H1 (cell line): ENCODE results near the gene CAPN2. TPM values are rescaled to one million over a fixed set of nuclear protein-coding genes. Genes with fewer than 3 reads are reported as not detected.

Experiments
- CTCF ChIA-PET: fragments of 300-600 bp; sonication (Branson Sonifier 250); formaldehyde crosslinking; loops from one replicate; lab custom pipeline; 2021; ENCODE audit not compliant: partially characterized antibody; lab: Charles Lee
- POLR2A ChIA-PET: fragments of 300-600 bp; sonication (Branson Sonifier 250); formaldehyde crosslinking; loops from one replicate; lab custom pipeline; 2021; ENCODE audit warnings: inconsistent platforms; ENCODE audit not compliant: partially characterized antibody; lab: Charles Lee
- DNase-seq, 2 experiments: peaks; one replicate each; pipeline versions ENCODE4 v3.0.0 to v3.0.0-alpha.2; 2010 to 2022; ENCODE audit warnings: low spot score in 2 of 2, low read depth in 1 of 2, mixed read lengths in 1 of 2
- FAIRE-seq: peaks from 2 replicates; lab custom pipeline; 2011; peaks lifted over from hg19 to GRCh38; lab: Jason Lieb, UNC
- H2AFZ ChIP-seq: 2 replicates; pipeline ENCODE4 v1.8.1; 2012; ENCODE audit warnings: low read length, inconsistent platforms
- H2AK5ac ChIP-seq: 2 replicates; pipeline ENCODE4 v1.6.1; 2013; ENCODE audit warnings: low read depth, low read length
- H2BK120ac ChIP-seq: replicated peaks from 2 replicates; pipeline ENCODE3; 2013; ENCODE audit warnings: low read depth, low read length, inconsistent platforms
- H2BK12ac ChIP-seq: 2 replicates; pipeline ENCODE4 v1.6.1; 2013; ENCODE audit warnings: low read depth, low read length
- H2BK15ac ChIP-seq: 2 replicates; pipeline ENCODE4 v1.6.1; 2013; ENCODE audit warnings: low read length
- H2BK20ac ChIP-seq: 2 replicates; pipeline ENCODE4 v1.6.1; 2013; ENCODE audit warnings: low read length
- H2BK5ac ChIP-seq: 2 replicates; pipeline ENCODE4 v1.6.1; 2013; ENCODE audit warnings: low read depth, low read length
- H3K14ac ChIP-seq: 2 replicates; pipeline ENCODE4 v1.6.1; 2013; ENCODE audit warnings: inconsistent platforms; ENCODE audit not compliant: insufficient read length
- H3K18ac ChIP-seq: 2 replicates; pipeline ENCODE4 v1.6.1; 2013; ENCODE audit warnings: low read length; ENCODE audit errors: extremely low read depth
- H3K23ac ChIP-seq: 2 replicates; pipeline ENCODE4 v1.6.1; 2013; ENCODE audit warnings: inconsistent platforms; ENCODE audit not compliant: insufficient read length
- H3K23me2 ChIP-seq: 2 replicates; pipeline ENCODE4 v1.6.1; 2013; ENCODE audit warnings: low read depth, low read length
- H3K27ac ChIP-seq: 2 replicates; pipeline ENCODE4 v1.6.1; 2011; ENCODE audit warnings: low read depth, low read length, inconsistent platforms
- H3K27me3 ChIP-seq, 4 experiments: replicated peaks in 1 of 4; 1 replicate in 1 of 4; 2 replicates in 3 of 4; pipeline versions ENCODE4 v1.6.1 to v1.8.1; 2011 to 2013; ENCODE audit warnings: low read length in 3 of 4, mild to moderate bottlenecking in 3 of 4, inconsistent platforms in 2 of 4, mixed read lengths in 2 of 4, moderate library complexity in 1 of 4; ENCODE audit not compliant: control insufficient read depth in 3 of 4, insufficient read depth in 3 of 4; ENCODE audit errors: extremely low read depth in 1 of 4
- H3K36me3 ChIP-seq, 4 experiments: 2 replicates each; pipeline versions ENCODE4 v1.6.1 to v1.8.1; 2011 to 2013; ENCODE audit warnings: mild to moderate bottlenecking in 4 of 4, low read length in 3 of 4, moderate library complexity in 2 of 4, control low read depth in 1 of 4, inconsistent platforms in 1 of 4; ENCODE audit not compliant: insufficient read depth in 4 of 4, control insufficient read depth in 2 of 4
- H3K4ac ChIP-seq: replicated peaks from 2 replicates; pipeline ENCODE3; 2013; ENCODE audit warnings: low read length, low read depth, mixed read lengths, inconsistent platforms; ENCODE audit not compliant: insufficient read length
- H3K4me1 ChIP-seq, 4 experiments: replicated peaks in 1 of 4; 1 replicate in 1 of 4; 2 replicates in 3 of 4; pipeline versions ENCODE4 v1.6.1 to v1.8.1; 2011 to 2013; ENCODE audit warnings: low read length in 3 of 4, inconsistent platforms in 2 of 4, mixed read lengths in 1 of 4; ENCODE audit not compliant: insufficient read depth in 4 of 4, control insufficient read depth in 3 of 4
- H3K4me2 ChIP-seq, 2 experiments: 2 replicates each; pipeline versions ENCODE4 v1.6.1 to v1.8.1; 2011 to 2013; ENCODE audit warnings: low read depth in 2 of 2, low read length in 2 of 2, control low read depth in 1 of 2, inconsistent platforms in 1 of 2, mild to moderate bottlenecking in 1 of 2; ENCODE audit not compliant: insufficient read depth in 1 of 2
- H3K4me3 ChIP-seq, 4 experiments: fragments of 200-600, 300-600 bp in 1 of 4; sonication (generic), shearing (Covaris generic), sonication (Bioruptor Twin) in 1 of 4; 2 replicates each; pipeline versions ENCODE4 v1.5.1 to v1.8.1; 2011 to 2016; ENCODE audit warnings: low read length in 4 of 4, low read depth in 3 of 4, control low read depth in 2 of 4, inconsistent platforms in 2 of 4, mild to moderate bottlenecking in 2 of 4, mixed read lengths in 1 of 4, moderate library complexity in 1 of 4; ENCODE audit not compliant: insufficient read depth in 2 of 4; ENCODE audit errors: extremely low read depth in 1 of 4
- H3K56ac ChIP-seq: replicated peaks from 2 replicates; pipeline ENCODE3; 2013; ENCODE audit warnings: low read depth, mild to moderate bottlenecking, mixed read lengths, low read length, inconsistent platforms; ENCODE audit not compliant: insufficient read length
- H3K79me1 ChIP-seq: 2 replicates; pipeline ENCODE4 v1.6.1; 2013; ENCODE audit warnings: low read depth, low read length, control low read depth
- H3K79me2 ChIP-seq, 2 experiments: 2 replicates each; pipeline versions ENCODE4 v1.6.1 to v1.8.1; 2012 to 2013; ENCODE audit warnings: low read length in 2 of 2, mild to moderate bottlenecking in 2 of 2, inconsistent platforms in 1 of 2; ENCODE audit not compliant: insufficient read depth in 2 of 2, control insufficient read depth in 1 of 2
- H3K9ac ChIP-seq, 4 experiments: replicated peaks in 1 of 4; 1 replicate in 1 of 4; 2 replicates in 3 of 4; pipeline versions ENCODE4 v1.6.1 to v1.8.1; 2011 to 2013; ENCODE audit warnings: low read depth in 3 of 4, low read length in 3 of 4, control low read depth in 2 of 4, mild to moderate bottlenecking in 2 of 4, moderate library complexity in 2 of 4, inconsistent platforms in 1 of 4; ENCODE audit errors: extremely low read depth in 1 of 4
- H3K9me3 ChIP-seq, 2 experiments: 2 replicates each; pipeline versions ENCODE4 v1.6.1 to v1.8.1; 2012 to 2013; ENCODE audit warnings: mild to moderate bottlenecking in 2 of 2, moderate library complexity in 2 of 2, control low read depth in 1 of 2, inconsistent platforms in 1 of 2, low read depth in 1 of 2, low read length in 1 of 2, mixed read lengths in 1 of 2; ENCODE audit not compliant: insufficient read depth in 2 of 2
- H4K20me1 ChIP-seq, 2 experiments: replicated peaks in 1 of 2; 2 replicates each; pipeline versions ENCODE3 to v1.8.1; 2011 to 2013; ENCODE audit warnings: inconsistent platforms in 2 of 2, low read length in 2 of 2, mild to moderate bottlenecking in 1 of 2; ENCODE audit not compliant: insufficient read depth in 2 of 2, control insufficient read depth in 1 of 2
- H4K5ac ChIP-seq: 2 replicates; pipeline ENCODE4 v1.6.1; 2013; ENCODE audit warnings: low read length, low read depth, mixed read lengths, inconsistent platforms; ENCODE audit not compliant: insufficient read length
- H4K8ac ChIP-seq: 2 replicates; pipeline ENCODE4 v1.8.0; 2013; ENCODE audit warnings: mild to moderate bottlenecking, moderate library complexity, low read length, inconsistent platforms; ENCODE audit not compliant: insufficient read depth; ENCODE audit errors: extremely low read depth
- H4K91ac ChIP-seq: replicated peaks from 2 replicates; pipeline ENCODE3; 2013; ENCODE audit warnings: low read length, mixed read lengths, inconsistent platforms; ENCODE audit not compliant: insufficient read length
- NANOG ChIP-seq: IDR thresholded peaks from 2 replicates; pipeline ENCODE4 v1.6.1; 2011; ENCODE audit warnings: low read length, low read depth, mild to moderate bottlenecking, inconsistent platforms; ENCODE audit not compliant: insufficient read depth, poor library complexity, severe bottlenecking
- WGBS, 2 experiments: shearing (Covaris generic) in 1 of 2; methylation state at CpG; one replicate each; pipeline versions ENCODE4 v1.1.6 to v1.1.7; 2013 to 2015; ENCODE audit warnings: low lambda C conversion rate in 2 of 2, mixed read lengths in 2 of 2, inconsistent platforms in 1 of 2, low coverage in 1 of 2, missing lambda C conversion rate in 1 of 2; ENCODE audit not compliant: insufficient replicate concordance in 2 of 2, insufficient coverage in 1 of 2, insufficient read length in 1 of 2; ENCODE audit errors: extremely low coverage in 1 of 2, missing lambda C conversion rate in 1 of 2; 5-methylcytosine and 5-hydroxymethylcytosine counted together
- polyA plus RNA-seq, 7 experiments: library from polyadenylated mRNA; depleted of rRNA in 3 of 7; stranded (reverse) in 5 of 7; unstranded in 2 of 7; fragments of >200 nt in 5 of 7; fragments of 200-250 nt in 2 of 7; gene quantifications; 1 replicate in 5 of 7; 2 replicates in 1 of 7; 4 replicates in 1 of 7; pipeline versions ENCODE4 v1.2.1 to v1.2.3, GENCODE V29; 2011 to 2013; ENCODE audit warnings: missing spikeins in 2 of 7, mixed read lengths in 2 of 7
- total RNA-seq: library from RNA; stranded (reverse); fragmentation: NEBNext Ultra II Directional; extraction: Animal tissue kit (Norgen Biotek cat#: 25700); gene quantifications from 2 replicates; pipeline ENCODE4 v1.2.1, GENCODE V29; 2021

CAPN2 gene
- total and polyA plus RNA-seq, 2 of the 8 experiments (the other 6 are each of a cell fraction or from before 2014, with no cell fraction given): 9.2 to 10.3 TPM

GRCh38 chr1:223775711-223776074, 63.4 kb downstream of the CAPN2 start:
- H3K27ac ChIP-seq: no peak overlapping the region
- H3K4me1 ChIP-seq: peaks cover 0 to 5% (median 2%) of the 10 kb centered on the region in 4 experiments; a peak in 2 of 7 replicates
- no peak overlapping the region for H2BK20ac ChIP-seq
- no peak for DNase-seq
- H4K20me1 ChIP-seq: no peaks in the 10 kb centered on the region
- H2BK5ac ChIP-seq: no peak overlapping the region
- no peak overlapping the region for H2BK120ac ChIP-seq
- H2BK15ac ChIP-seq: no peak overlapping the region
- no peak overlapping the region for H3K18ac ChIP-seq
- WGBS, 2 experiments: 93% methylated on average over 1 of the region's 1 CpG; no CpG with 5 or more reads in 1 of the 2 experiments
- H3K36me3 ChIP-seq: peaks cover 10 to 50% (median 28%) of the 10 kb centered on the region in 4 experiments
- H3K4me3 ChIP-seq: no peak overlapping the region
- H3K56ac ChIP-seq: no peak overlapping the region
- no peaks in the 10 kb centered on the region for H3K9me3 ChIP-seq
- H3K23me2 ChIP-seq: no peaks in the 10 kb centered on the region
- no peak for TF ChIP-seq NANOG
- ChIA-PET CTCF (interaction anchor here (1.8 to 2.0 kb wide), 2 partner anchors 9 to 79 kb away, joined by 7 read pairs; no protein-coding TSS in a partner anchor), POLR2A (interaction anchor here (1.3 kb wide), 1 partner anchor 15 kb away, joined by 3 read pairs; no protein-coding TSS in a partner anchor)
- no peak overlapping the region for H3K4me2 ChIP-seq
- no peak overlapping the region for H3K9ac ChIP-seq
- no peak overlapping the region for H2AFZ ChIP-seq
- no peak for FAIRE-seq
- no peaks in the 10 kb centered on the region for H3K27me3 ChIP-seq
- no peak overlapping the region for H4K5ac ChIP-seq
- H3K4ac ChIP-seq: no peak overlapping the region
- H4K91ac ChIP-seq: no peak overlapping the region
- no peak overlapping the region for H2AK5ac ChIP-seq
- H2BK12ac ChIP-seq: no peak overlapping the region
- no peaks in the 10 kb centered on the region for H3K79me1 ChIP-seq
- H3K23ac ChIP-seq: no peak overlapping the region
- no peaks in the 10 kb centered on the region for H3K79me2 ChIP-seq
- no peak overlapping the region for H3K14ac ChIP-seq
- no peak overlapping the region for H4K8ac ChIP-seq
